IMR-90 (cell line): ENCODE measurements around the gene SSBP3. TPM values are rescaled to one million over a fixed set of nuclear protein-coding genes. Genes with fewer than 3 reads are reported as not detected.

ENCODE experiments used
- ATAC-seq: fragments of 200-7000 bp; cut with Tn5 transposase; 2 replicates; pipeline ENCODE4 v1.9.1; 2020; ENCODE audit warnings: low read depth, mild to moderate bottlenecking, moderate library complexity
- BruUV-seq: library from RNA; stranded (reverse); fragments of 400-500 nt; replicated peaks from 2 replicates; lab custom pipeline; 2021; lab: Mats Ljungman, UMichigan
- CTCF ChIA-PET: fragments of 300-600 bp; formaldehyde crosslinking; extraction: SDS; loops from one replicate; lab custom pipeline; 2021; ENCODE audit warnings: antibody characterized with exemption; lab: Yijun Ruan, JAX
- POLR2A ChIA-PET: fragments of 300-600 bp; sonication (Branson Sonifier 250); formaldehyde crosslinking; loops from one replicate; lab custom pipeline; 2022; ENCODE audit warnings: antibody characterized with exemption; ENCODE audit not compliant: unreplicated experiment; lab: Charles Lee
- DNase-seq: peaks from one replicate; pipeline ENCODE4 v3.0.0; 2013
- H2AFZ ChIP-seq: replicated peaks from 2 replicates; pipeline ENCODE3; 2013; ENCODE audit warnings: low read length, mild to moderate bottlenecking; ENCODE audit not compliant: poor library complexity
- H2AK5ac ChIP-seq: 2 replicates; pipeline ENCODE4 v1.6.1; 2013; ENCODE audit warnings: low read depth, low read length, inconsistent platforms
- H2AK9ac ChIP-seq: replicated peaks from 2 replicates; pipeline ENCODE3; 2013; ENCODE audit warnings: mild to moderate bottlenecking, low read depth, low read length, moderate library complexity; ENCODE audit not compliant: poor library complexity
- H2BK120ac ChIP-seq: 2 replicates; pipeline ENCODE4 v1.6.1; 2013; ENCODE audit warnings: low read depth, low read length, inconsistent platforms
- H2BK15ac ChIP-seq: 3 replicates; pipeline ENCODE4 v1.6.1; 2013; ENCODE audit warnings: low read depth, low read length, inconsistent platforms
- H2BK20ac ChIP-seq: 2 replicates; pipeline ENCODE4 v1.6.1; 2013; ENCODE audit warnings: low read depth, mild to moderate bottlenecking, inconsistent platforms, low read length, moderate library complexity
- H2BK5ac ChIP-seq: 2 replicates; pipeline ENCODE4 v1.6.1; 2013; ENCODE audit warnings: mild to moderate bottlenecking, low read depth, low read length, inconsistent platforms; ENCODE audit not compliant: poor library complexity, severe bottlenecking
- H3K14ac ChIP-seq: replicated peaks from 2 replicates; pipeline ENCODE4 v1.6.1; 2013; ENCODE audit warnings: low read depth, low read length, inconsistent platforms
- H3K18ac ChIP-seq: 2 replicates; pipeline ENCODE4 v1.6.1; 2013; ENCODE audit warnings: low read depth, low read length, control low read depth
- H3K23ac ChIP-seq: 2 replicates; pipeline ENCODE4 v1.6.1; 2013; ENCODE audit warnings: low read depth, low read length, inconsistent platforms
- H3K27ac ChIP-seq: 2 replicates; pipeline ENCODE4 v1.5.1; 2013; ENCODE audit warnings: mild to moderate bottlenecking, control low read depth, low read length; ENCODE audit not compliant: insufficient read depth
- H3K27me3 ChIP-seq: 2 replicates; pipeline ENCODE4 v1.6.1; 2013; ENCODE audit warnings: low read length; ENCODE audit not compliant: control insufficient read depth, insufficient read depth
- H3K36me3 ChIP-seq: 2 replicates; pipeline ENCODE4 v1.6.1; 2013; ENCODE audit warnings: low read length, mixed read lengths; ENCODE audit not compliant: control insufficient read depth, insufficient read depth
- H3K4ac ChIP-seq: 2 replicates; pipeline ENCODE4 v1.6.1; 2013; ENCODE audit warnings: low read depth, low read length, inconsistent platforms
- H3K4me1 ChIP-seq: 2 replicates; pipeline ENCODE4 v1.6.1; 2013; ENCODE audit warnings: low read length, mixed read lengths; ENCODE audit not compliant: control insufficient read depth, insufficient read depth
- H3K4me2 ChIP-seq: 2 replicates; pipeline ENCODE4 v1.6.1; 2013; ENCODE audit warnings: low read depth, mild to moderate bottlenecking, control low read depth, low read length, moderate library complexity
- H3K4me3 ChIP-seq: 2 replicates; pipeline ENCODE4 v1.5.1; 2013; ENCODE audit warnings: low read depth, mild to moderate bottlenecking, control low read depth, low read length, moderate library complexity; ENCODE audit not compliant: insufficient read depth
- H3K56ac ChIP-seq: 2 replicates; pipeline ENCODE4 v1.6.1; 2013; ENCODE audit warnings: low read length, inconsistent platforms; ENCODE audit not compliant: insufficient read depth; ENCODE audit errors: extremely low read depth
- H3K79me1 ChIP-seq, 2 experiments: 2 replicates each; pipeline ENCODE4 v1.6.1; 2013; ENCODE audit warnings: low read length in 2 of 2, inconsistent platforms in 1 of 2, low read depth in 1 of 2
- H3K9ac ChIP-seq: 2 replicates; pipeline ENCODE4 v1.6.1; 2013; ENCODE audit warnings: low read depth, low read length, control low read depth
- H3K9me1 ChIP-seq: 2 replicates; pipeline ENCODE4 v1.6.1; 2013; ENCODE audit warnings: low read length, inconsistent platforms; ENCODE audit not compliant: insufficient read depth
- H3K9me3 ChIP-seq: 2 replicates; pipeline ENCODE4 v1.6.1; 2013; ENCODE audit warnings: low read length; ENCODE audit not compliant: control insufficient read depth, insufficient read depth
- H4K20me1 ChIP-seq: 2 replicates; pipeline ENCODE4 v1.6.1; 2013; ENCODE audit warnings: low read length, inconsistent platforms; ENCODE audit not compliant: insufficient read depth
- H4K5ac ChIP-seq: 2 replicates; pipeline ENCODE4 v1.6.1; 2013; ENCODE audit warnings: mild to moderate bottlenecking, low read depth, low read length, control low read depth
- H4K8ac ChIP-seq, 2 experiments: 2 replicates each; pipeline ENCODE4 v1.6.1; 2013; ENCODE audit warnings: low read depth in 2 of 2, low read length in 2 of 2, control low read depth in 1 of 2, inconsistent platforms in 1 of 2
- H4K91ac ChIP-seq: 2 replicates; pipeline ENCODE4 v1.6.1; 2013; ENCODE audit warnings: low read depth, low read length, inconsistent platforms; ENCODE audit not compliant: insufficient read depth
- BHLHE40 ChIP-seq: fragments of 150-350 bp; IDR thresholded peaks from 2 replicates; pipeline ENCODE4 v1.6.1; 2016; ENCODE audit warnings: mild to moderate bottlenecking, low read depth, low read length
- CEBPB ChIP-seq: IDR thresholded peaks from 2 replicates; pipeline ENCODE4 v1.6.1; 2012; ENCODE audit warnings: low read depth, low read length, improper control_type of control experiment
- CHD1 ChIP-seq: IDR thresholded peaks from 2 replicates; pipeline ENCODE4 v1.6.1; 2012; ENCODE audit warnings: low read depth, low read length, improper control_type of control experiment
- CTCF ChIP-seq: conservative IDR thresholded peaks from 2 replicates; pipeline ENCODE4 v1.5.1; 2012; ENCODE audit warnings: mild to moderate bottlenecking, low read depth, low read length, improper control_type of control experiment
- ELK1 ChIP-seq: fragments of 150-350 bp; IDR thresholded peaks from 2 replicates; pipeline ENCODE4 v1.6.1; 2016; ENCODE audit warnings: low read depth, mild to moderate bottlenecking, low read length, moderate library complexity, borderline replicate concordance
- RAD21 ChIP-seq: IDR thresholded peaks from 2 replicates; pipeline ENCODE4 v1.6.1; 2012; ENCODE audit warnings: low read length, improper control_type of control experiment
- RFX5 ChIP-seq: IDR thresholded peaks from 2 replicates; pipeline ENCODE4 v1.8.0; 2012; ENCODE audit warnings: low read depth, mild to moderate bottlenecking, low read length, moderate library complexity
- SMC3 ChIP-seq: fragments of 150-350 bp; IDR thresholded peaks from 2 replicates; pipeline ENCODE4 v1.6.1; 2016; ENCODE audit warnings: low read depth, mild to moderate bottlenecking, antibody characterized with exemption, low read length, moderate library complexity
- USF2 ChIP-seq: fragments of 150-350 bp; IDR thresholded peaks from 2 replicates; pipeline ENCODE4 v1.6.1; 2017; ENCODE audit warnings: mild to moderate bottlenecking, antibody characterized with exemption, low read length, low read depth
- WGBS, 2 experiments: methylation state at CpG; one replicate each; pipeline versions ENCODE4 v1.1.5 to v1.1.7; 2013; ENCODE audit warnings: missing lambda C conversion rate in 2 of 2; ENCODE audit not compliant: insufficient read length in 1 of 2; ENCODE audit errors: extremely low coverage in 2 of 2; 5-methylcytosine and 5-hydroxymethylcytosine counted together
- dilution Hi-C: fragments of 300-500 bp; cut with HindIII; formaldehyde crosslinking; loops from one replicate; pipeline ENCODE4 v1.14.3; 2018; ENCODE audit warnings: low sequenced_read_pairs; ENCODE audit not compliant: unreplicated experiment
- in situ Hi-C: fragments of 300-500 bp; cut with MboI; formaldehyde crosslinking; loops from 3 replicates; pipeline ENCODE4 v1.14.3; 2019; ENCODE audit warnings: low sequenced_read_pairs, inconsistent platforms, mixed read lengths
- intact Hi-C: fragments of 100-400 bp; cut with micrococcal nuclease; formaldehyde crosslinking; loops from 2 replicates; pipeline ENCODE4 v1.10.0; 2022
- polyA plus RNA-seq, 3 experiments: library from polyadenylated mRNA; depleted of rRNA; stranded (reverse); fragments of >200 nt; gene quantifications; 2 replicates each; pipeline ENCODE4 v1.2.3, GENCODE V29; 2012; ENCODE audit warnings: low replicate concordance in 1 of 3
- total RNA-seq: library from RNA; depleted of rRNA; stranded (reverse); fragments of >200 nt; gene quantifications from 2 replicates; pipeline ENCODE4 v1.2.3, GENCODE V29; 2012

Gene SSBP3
- total and polyA plus RNA-seq, 2 of the 4 experiments (the other 2 are of a cell fraction): 10.9 to 39.6 TPM

GRCh38 chr1:54241364-54241763 is 164.8 kb downstream of the SSBP3 start:
- intact Hi-C loops (no loop called here), in situ Hi-C loops (no loop called here), dilution Hi-C loops (no loop called here)
- Histone ChIP-seq H3K23ac (no peak overlapping the region), H2BK20ac (no peak overlapping the region), H3K14ac (no peak overlapping the region), H3K4me1 (no peaks in the 10 kb centered on the region), H4K8ac (no peak overlapping the region), H3K27me3 (no peaks in the 10 kb centered on the region), H4K91ac (no peak overlapping the region), H3K79me1 (peaks cover 4% of the 10 kb centered on the region in 2 experiments; a peak in 2 of 4 replicates), H2BK120ac (no peak overlapping the region), H4K5ac (no peak overlapping the region), H2AFZ (no peak overlapping the region), H3K4ac (no peak overlapping the region), H4K20me1 (no peaks in the 10 kb centered on the region), H2AK9ac (no peak overlapping the region), H3K9me1 (peaks cover 11% of the 10 kb centered on the region; the same call in 1 of the 2 replicates), H2AK5ac (no peak overlapping the region), H3K4me2 (no peak overlapping the region), H2BK5ac (no peak overlapping the region), H3K9me3 (no peaks in the 10 kb centered on the region), H3K36me3 (peaks cover 77% of the 10 kb centered on the region), H2BK15ac (no peak overlapping the region; the same call in 2 of the 3 replicates), H3K56ac (no peak overlapping the region), H3K4me3 (no peak overlapping the region), H3K27ac (no peak overlapping the region), H3K18ac (no peak overlapping the region), H3K9ac (no peak overlapping the region)
- POLR2A ChIA-PET: no interaction called here
- no TSS peak for BruUV-seq
- CTCF ChIA-PET: no interaction called here
- WGBS, 2 experiments: 64% methylated on average over 2 of the region's 6 CpGs; no CpG with 5 or more reads in 1 of the 2 experiments
- TF ChIP-seq BHLHE40 (no peak), ELK1 (no peak), CEBPB (no peak), USF2 (no peak), RFX5 (no peak), RAD21 (no peak), CHD1 (no peak), CTCF (no peak), SMC3 (no peak)
- ATAC-seq (no peak), DNase-seq (no peak)
